Activated CD8-positive, alpha-beta memory T cell treated with anti-CD3 and anti-CD28 coated beads, Interleukin-2, amount 50 U/mL, for 24 hours (primary cell): ENCODE results near the gene GPRC5D.

Experiments
- DNase-seq: peaks from one replicate; pipeline ENCODE4 v3.0.0-alpha.2; 2020; ENCODE audit errors: extremely low read depth

Gene GPRC5D

GRCh38 chr12:12908252-12908651 is 43.7 kb downstream of the GPRC5D start:
- DNase-seq = no peak

- no peak for DNase-seq
These were observed 44.4 kb downstream of the GPRC5D start for GRCh38 chr12:12907552-12907951.

- DNase-seq = no peak
These were observed 48.0 kb downstream of the GPRC5D start for GRCh38 chr12:12903642-12904609.

GRCh38 chr12:12902036-12902435 is 49.9 kb downstream of the GPRC5D start:
- no peak for DNase-seq

GRCh38 chr12:12901158-12901791 is 50.7 kb downstream of the GPRC5D start:
- no peak for DNase-seq

- DNase-seq = no peak
These were observed 51.2 kb downstream of the GPRC5D start for GRCh38 chr12:12900786-12901157.

GRCh38 chr12:12899530-12900380 is 52.2 kb downstream of the GPRC5D start:
- no peak for DNase-seq

- no peak for DNase-seq
These were observed 53.0 kb downstream of the GPRC5D start for GRCh38 chr12:12898911-12899511.

GRCh38 chr12:12898136-12898717 is 53.7 kb downstream of the GPRC5D start:
- no peak for DNase-seq

- no peak for DNase-seq
These were observed 54.7 kb downstream of the GPRC5D start for GRCh38 chr12:12897302-12897701.

GRCh38 chr12:12896260-12896659 is 55.7 kb downstream of the GPRC5D start:
- DNase-seq = no peak

- DNase-seq = no peak
These were observed 58.5 kb downstream of the GPRC5D start for GRCh38 chr12:12893438-12893837.

- no peak for DNase-seq
These were observed 59.3 kb downstream of the GPRC5D start for GRCh38 chr12:12892681-12893141.

GRCh38 chr12:12891881-12892355 is 60.1 kb downstream of the GPRC5D start:
- DNase-seq = no peak

- no peak for DNase-seq
These were observed 60.7 kb downstream of the GPRC5D start, which contains the start of gene GPRC5A for GRCh38 chr12:12891080-12891880. Gene GPRC5A, plus strand, starts transcription at chr12:12891562. Its CDS starts 16,688 bp downstream, at chr12:12908250.
